GM23248 (cell line): ENCODE data around the gene PEX6.

ENCODE experiments used
- EZH2 ChIP-seq: fragments of 200-600 bp; sonication (generic); IDR thresholded peaks from 2 replicates; pipeline ENCODE4 v1.6.1; 2018; ENCODE audit warnings: antibody characterized with exemption, mild to moderate bottlenecking; ENCODE audit not compliant: insufficient read depth, poor library complexity, severe bottlenecking
- EZH2phosphoT487 ChIP-seq: fragments of 200-600 bp; sonication (generic); IDR thresholded peaks from 2 replicates; pipeline ENCODE4 v1.6.1; 2018; ENCODE audit warnings: antibody characterized with exemption, moderate library complexity, mild to moderate bottlenecking, low read depth; ENCODE audit not compliant: insufficient read depth

DNA sequence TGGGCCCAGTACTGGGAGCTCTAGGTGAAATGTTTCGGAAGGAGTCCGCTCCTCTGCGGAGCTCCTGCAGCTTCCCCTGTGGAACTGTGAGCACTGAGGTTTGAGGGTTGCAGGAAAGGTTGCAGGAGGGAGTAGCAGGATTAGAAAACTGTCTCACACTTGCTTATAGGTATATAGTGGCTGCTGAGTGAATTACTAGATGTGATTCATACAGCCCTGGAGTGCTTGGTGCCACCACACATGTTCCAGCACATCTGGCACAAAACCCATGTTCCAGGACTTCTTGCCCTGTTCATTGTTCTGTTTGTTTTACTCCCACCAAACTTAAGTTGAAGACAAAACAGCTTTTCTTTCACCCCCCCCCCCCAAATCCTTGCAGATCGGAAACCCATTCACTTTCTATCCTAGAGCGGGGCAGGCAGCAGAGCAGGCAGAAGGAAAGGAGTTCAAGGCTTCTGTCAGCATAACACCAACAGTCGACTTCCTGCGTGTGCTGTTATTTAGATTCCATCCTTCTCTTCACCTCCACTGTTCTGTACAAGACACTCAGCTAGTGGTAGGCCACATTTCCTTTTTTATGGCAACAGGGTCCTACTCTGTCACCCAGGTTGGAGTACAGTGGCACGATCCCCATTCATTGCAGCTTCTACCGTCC is 669 bp upstream of the PEX6 start:
- no peak for TF ChIP-seq EZH2
- no peak for TF ChIP-seq EZH2phosphoT487
